Measurements from ENCODE around the gene C17orf100.
"Not testable (repeated sequence)": the region's sequence is repeated elsewhere in the genome, so short reads cannot be mapped to it uniquely, and the experiment has no call there.

C17orf100 gene

GRCh38 chr17:6669479-6670212 lies 18.1 kb downstream of the C17orf100 start:
- no peak for FAIRE-seq

DNA sequence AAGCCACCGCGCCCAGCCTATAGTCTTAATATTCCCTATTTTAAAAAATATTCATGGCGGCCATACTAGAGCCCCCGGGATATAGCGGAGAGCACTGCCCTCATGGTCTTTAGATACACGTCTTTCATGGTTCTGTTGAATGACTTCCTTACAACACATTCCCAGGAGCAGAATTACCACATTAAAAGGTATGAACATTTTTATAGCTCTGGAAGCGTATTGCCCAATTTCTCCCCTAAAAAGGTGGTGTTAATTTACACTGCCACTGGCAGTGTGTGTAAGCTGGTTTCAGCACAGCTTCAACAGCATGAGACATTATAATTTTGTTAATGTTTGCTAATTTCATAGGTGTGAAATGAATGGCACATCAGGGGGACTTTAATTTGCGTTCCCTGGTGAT lies 19.0 kb downstream of the C17orf100 start:
- FAIRE-seq, result no peak

DNA sequence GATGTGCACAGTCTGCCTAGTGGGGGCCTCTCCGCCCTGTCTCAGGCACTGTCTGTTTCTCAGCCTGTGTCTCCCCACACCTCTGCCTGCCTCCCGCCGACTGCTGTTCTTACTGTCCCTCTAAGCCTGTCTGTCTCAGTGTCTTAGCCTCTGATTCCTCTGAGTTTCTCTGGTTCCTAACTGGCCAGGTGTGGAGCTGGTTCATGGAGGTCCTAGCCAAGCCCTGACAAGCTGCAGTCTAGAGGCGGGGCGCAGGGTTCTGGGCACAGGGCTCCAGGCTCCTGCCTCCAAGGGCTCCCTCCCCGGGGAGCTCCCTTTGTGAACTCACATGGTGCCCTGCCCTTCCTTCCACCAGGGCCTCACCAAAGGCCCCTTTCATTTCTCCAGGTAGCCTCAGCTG lies 19.4 kb downstream of the C17orf100 start:
- no peak for FAIRE-seq

GRCh38 chr17:6671431-6671830 lies 19.9 kb downstream of the C17orf100 start:
- no peak for FAIRE-seq

DNA sequence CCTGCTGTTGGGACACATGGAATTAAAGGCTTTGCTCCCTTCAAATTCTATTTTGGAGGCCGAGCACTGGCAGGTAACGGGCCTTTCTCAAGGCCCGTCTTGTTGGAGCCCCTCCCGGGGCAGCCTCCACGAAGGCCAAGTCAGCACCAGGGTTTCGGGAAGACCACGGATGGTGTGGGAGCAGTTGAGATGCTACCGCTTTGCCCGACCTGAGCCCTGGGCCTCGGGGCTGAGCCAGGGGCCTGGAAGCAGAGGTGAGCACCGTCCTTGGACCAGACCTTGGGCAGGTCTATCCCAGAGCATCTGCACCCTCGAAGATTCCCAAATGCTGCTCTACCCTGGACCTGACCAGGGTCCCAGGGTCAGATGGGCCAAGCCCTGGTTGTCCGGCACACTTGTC lies 23.0 kb downstream of the C17orf100 start:
- no peak for FAIRE-seq

GRCh38 chr17:6675201-6675825 lies 23.8 kb downstream of the C17orf100 start:
- FAIRE-seq, result no peak

- no peak for FAIRE-seq
These were observed 25.2 kb downstream of the C17orf100 start for GRCh38 chr17:6676802-6677157.

- FAIRE-seq, result no peak
These were observed 25.7 kb downstream of the C17orf100 start for GRCh38 chr17:6677158-6677831.

DNA sequence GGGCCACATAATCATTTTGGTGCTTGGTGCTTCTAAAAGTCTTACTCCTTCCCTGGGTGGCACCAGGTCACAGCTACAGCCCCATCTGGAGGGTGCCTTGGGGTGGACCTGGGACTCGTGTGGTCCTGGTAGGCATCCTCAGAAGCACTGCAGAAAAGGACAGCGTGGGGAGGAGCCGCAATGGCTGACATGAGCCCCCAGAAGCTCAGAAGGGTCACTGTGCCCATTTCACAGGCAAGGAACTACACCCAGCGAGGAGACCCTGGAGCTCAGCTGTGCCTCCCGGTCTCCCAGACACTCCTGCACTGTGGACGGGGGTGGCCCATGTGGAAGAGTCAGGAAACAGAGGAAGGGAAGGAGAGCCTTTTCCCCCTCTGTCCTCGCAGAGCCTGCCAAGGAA lies 26.4 kb downstream of the C17orf100 start:
- no peak for FAIRE-seq

DNA sequence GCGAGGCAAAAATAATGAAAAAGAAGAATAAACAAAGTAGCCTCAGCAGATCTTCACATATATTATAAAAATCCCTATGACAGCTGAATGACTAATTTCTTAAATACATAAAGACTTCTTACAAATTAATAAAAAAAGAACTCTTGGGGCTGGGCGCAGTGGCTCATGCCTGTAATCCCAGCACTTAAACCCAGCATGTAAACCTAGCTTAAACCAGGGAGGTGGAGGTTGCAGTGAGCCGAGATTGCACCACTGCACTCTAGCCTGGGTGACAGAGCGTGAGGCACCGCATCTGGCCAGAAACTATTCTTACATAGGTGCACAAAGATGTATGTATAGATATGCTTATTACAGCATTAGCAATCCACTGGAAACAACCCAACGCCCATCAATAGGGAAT lies 27.7 kb downstream of the C17orf100 start:
- no peak for FAIRE-seq

DNA sequence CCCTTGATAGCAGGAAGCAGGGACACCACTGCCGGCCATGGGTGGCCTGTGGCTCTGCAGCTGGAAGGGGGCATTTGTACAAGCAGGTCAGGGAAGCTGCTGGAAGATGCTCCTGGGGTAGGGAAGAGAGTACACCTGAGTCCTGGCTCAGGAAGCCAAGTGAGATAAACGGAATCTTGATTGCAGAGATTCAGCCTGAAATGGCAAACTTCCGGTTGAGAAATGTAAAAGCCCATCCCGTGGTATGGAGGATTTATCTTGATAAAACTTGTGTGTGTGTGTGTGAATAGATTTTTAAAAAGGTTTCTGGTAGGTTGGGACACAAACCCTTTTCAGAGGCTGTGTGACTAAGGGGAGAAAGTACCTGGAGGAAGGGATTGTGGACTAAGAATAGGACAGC lies 29.6 kb downstream of the C17orf100 start:
- no peak for FAIRE-seq

DNA sequence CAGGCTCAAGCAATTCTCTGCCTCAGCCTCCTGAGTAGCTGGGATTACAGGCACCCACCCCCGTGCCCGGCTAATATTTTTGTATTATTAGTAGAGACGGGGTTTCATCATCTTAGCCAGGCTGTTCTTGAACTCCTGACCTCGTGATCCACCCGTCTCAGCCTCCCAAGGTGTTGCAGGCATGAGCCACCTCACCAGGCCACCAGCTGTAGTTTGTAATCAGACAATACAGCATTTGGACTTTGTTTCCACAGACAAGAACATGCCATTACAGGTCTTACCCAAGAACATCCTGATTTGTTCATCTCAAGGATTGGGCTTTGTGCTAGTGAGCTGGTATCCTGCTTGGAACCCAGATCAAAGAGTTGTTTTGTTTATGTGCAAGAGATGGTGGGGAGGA lies 30.1 kb downstream of the C17orf100 start:
- FAIRE-seq, result no peak

DNA sequence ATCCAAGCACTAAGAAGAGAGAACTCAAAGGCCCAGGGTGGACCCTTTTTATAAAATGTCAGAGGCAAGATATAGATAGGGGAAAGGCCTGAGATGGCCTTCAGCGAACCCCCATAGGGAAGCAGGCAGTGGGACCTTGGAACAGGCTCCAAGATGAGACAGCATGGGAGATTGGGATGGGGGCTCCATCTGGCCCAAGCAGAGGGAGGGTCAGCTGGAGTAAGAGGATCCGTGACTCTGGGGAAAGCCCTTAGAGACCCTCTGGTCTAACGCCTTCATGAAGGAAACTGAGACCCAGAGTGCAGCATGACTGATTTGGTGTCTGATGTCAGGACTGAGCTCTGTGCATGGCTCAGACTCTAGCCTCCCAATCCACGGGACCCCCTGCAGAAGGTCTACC lies 30.8 kb downstream of the C17orf100 start:
- FAIRE-seq, result no peak

- FAIRE-seq, result no peak
These were observed 31.6 kb downstream of the C17orf100 start for GRCh38 chr17:6683081-6683684.

- no peak for FAIRE-seq
These were observed 32.3 kb downstream of the C17orf100 start for GRCh38 chr17:6683730-6684459.

- no peak for FAIRE-seq
These were observed 32.9 kb downstream of the C17orf100 start for GRCh38 chr17:6684460-6684783.

GRCh38 chr17:6684881-6685767 lies 33.6 kb downstream of the C17orf100 start:
- no peak for FAIRE-seq

GRCh38 chr17:6686026-6686425 lies 34.5 kb downstream of the C17orf100 start:
- FAIRE-seq, result no peak

- FAIRE-seq, result no peak
These were observed 37.4 kb downstream of the C17orf100 start for GRCh38 chr17:6688944-6689343.

- FAIRE-seq, result no peak
These were observed 39.1 kb downstream of the C17orf100 start for GRCh38 chr17:6690641-6691040.

DNA sequence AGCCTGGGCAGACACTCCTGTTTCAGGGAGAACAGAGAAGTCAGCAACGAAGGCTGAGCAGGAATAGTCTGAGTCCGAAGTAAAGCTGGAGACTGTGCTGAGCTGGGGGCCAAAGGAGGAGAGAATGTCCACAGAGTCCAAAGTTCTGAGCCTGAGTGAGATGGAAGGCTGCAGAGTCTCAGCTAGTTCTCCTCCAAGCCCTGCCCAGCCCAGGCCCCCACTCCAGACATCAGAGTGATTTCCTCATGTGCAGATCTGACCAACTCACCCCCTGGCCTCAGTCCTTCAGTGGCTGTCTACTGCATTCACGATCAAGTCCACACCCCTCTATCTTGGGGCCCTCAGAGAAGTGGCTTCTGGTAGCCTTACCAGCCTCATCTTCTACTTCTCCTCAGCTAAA lies 40.0 kb downstream of the C17orf100 start:
- FAIRE-seq, result no peak

GRCh38 chr17:6691958-6692357 lies 40.4 kb downstream of the C17orf100 start:
- not testable (repeated sequence) for FAIRE-seq

Data from A204.1 (cell line).